Stimulated activated CD8-positive, alpha-beta memory T cell treated with anti-CD3 and anti-CD28 coated beads, Interleukin-12 subunit alpha, Interleukin-12 subunit beta, amount 100 ng/mL, for 24 hours (primary cell): ENCODE measurements around the gene FUOM.
A peak's percentile ranks its signal among the peaks of the same experiment; 100 is the strongest.
"Not testable (repeated sequence)": the region's sequence is repeated elsewhere in the genome, so short reads cannot be mapped to it uniquely, and the experiment has no call there.

ENCODE experiments used
- DNase-seq: peaks from one replicate; pipeline ENCODE4 v3.0.0-alpha.2; 2020; ENCODE audit errors: extremely low read depth

FUOM gene

GRCh38 chr10:133332936-133333699 is 24.7 kb downstream of the FUOM start:
- DNase-seq: no peak

DNA sequence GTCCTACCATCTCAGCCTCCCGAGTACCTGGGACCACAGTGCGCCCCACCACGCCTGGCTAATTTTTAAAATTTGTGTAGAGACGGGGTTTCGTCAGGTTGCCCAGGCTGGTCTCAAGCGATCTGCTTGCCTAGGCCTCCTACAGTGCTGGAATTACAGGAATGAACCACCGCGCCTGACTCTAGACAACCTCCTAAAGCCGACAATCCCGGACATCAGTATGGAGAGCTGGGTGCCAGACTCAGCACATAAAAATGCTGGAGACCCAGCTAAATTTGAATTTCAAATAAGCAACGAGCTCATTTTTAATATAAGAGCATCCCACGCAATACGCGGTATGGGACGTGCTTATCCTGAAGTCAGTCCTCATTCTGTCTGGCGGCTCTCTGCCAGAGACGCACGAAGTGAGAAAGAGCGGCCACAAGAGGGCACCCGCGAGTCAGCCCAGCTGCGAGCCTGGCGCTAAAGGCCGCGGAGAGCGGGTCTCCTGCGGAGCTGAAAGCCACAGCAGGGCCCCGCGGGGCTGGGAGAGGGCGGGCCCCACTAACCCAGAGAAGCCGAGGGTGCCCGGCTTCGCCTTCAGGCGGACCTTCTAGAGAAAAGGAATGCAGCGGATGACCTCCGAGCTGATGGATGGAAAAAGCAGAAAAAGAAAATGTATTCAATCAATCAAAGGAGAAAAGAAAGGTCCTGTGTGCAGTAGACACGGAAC is 28.2 kb downstream of the FUOM start:
- peak; percentile 60 for DNase-seq

- DNase-seq: no peak
Observed at GRCh38 chr10:133328358-133329343, 29.2 kb downstream of the FUOM start.

DNA sequence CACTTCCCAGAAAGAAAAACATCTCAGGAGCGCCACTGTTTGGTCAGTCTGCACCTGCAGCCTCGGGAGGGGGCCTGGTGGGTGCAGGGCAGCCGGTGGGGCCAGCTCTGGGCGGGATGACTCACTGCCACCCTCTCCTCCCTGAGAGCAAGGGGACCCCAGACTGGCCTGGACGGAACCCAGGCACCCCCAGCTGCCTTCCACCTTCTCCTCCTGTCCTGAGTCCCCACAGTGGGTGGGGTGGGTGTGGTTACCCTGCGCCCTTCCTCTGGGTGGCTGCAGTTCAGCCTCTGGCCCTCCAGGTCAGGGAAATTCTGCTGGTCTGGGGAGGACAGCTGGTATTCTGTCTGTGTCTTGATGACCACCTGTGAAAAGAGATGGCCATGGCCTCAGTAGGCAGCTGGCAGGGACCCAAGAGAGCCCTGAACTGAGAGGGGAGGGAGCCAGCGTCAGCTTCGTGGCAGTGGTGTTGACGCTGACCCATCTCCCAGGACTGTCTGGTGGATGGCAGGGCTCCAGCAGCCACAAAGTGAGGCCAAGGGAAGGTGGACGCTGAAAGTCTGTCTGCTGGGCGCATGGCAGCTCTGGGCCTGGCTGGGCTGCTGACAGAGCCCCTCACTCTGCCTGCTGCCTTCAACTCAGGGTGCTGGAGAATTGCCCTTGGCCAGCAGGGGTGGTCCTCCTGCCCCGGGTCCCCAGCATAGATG is 30.0 kb downstream of the FUOM start:
- DNase-seq: no peak

- no peak for DNase-seq
Observed at GRCh38 chr10:133326745-133327650, 30.8 kb downstream of the FUOM start.

DNA sequence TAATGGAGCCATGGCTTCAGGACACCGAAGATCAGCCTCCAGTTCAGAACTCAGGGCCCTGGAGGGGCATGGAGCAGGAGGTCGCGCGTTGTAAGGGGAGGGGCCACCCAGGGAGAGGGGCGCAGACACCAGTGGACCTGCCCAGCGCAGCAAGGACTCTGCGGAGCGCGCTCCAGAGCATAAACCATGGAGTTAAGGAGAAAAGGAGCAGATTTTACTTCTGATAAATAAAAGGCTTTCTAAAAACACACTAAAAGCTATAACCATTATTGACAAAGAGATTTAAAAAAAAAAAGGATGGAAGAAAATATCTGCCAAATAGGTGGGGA is 31.6 kb downstream of the FUOM start:
- DNase-seq: no peak

DNA sequence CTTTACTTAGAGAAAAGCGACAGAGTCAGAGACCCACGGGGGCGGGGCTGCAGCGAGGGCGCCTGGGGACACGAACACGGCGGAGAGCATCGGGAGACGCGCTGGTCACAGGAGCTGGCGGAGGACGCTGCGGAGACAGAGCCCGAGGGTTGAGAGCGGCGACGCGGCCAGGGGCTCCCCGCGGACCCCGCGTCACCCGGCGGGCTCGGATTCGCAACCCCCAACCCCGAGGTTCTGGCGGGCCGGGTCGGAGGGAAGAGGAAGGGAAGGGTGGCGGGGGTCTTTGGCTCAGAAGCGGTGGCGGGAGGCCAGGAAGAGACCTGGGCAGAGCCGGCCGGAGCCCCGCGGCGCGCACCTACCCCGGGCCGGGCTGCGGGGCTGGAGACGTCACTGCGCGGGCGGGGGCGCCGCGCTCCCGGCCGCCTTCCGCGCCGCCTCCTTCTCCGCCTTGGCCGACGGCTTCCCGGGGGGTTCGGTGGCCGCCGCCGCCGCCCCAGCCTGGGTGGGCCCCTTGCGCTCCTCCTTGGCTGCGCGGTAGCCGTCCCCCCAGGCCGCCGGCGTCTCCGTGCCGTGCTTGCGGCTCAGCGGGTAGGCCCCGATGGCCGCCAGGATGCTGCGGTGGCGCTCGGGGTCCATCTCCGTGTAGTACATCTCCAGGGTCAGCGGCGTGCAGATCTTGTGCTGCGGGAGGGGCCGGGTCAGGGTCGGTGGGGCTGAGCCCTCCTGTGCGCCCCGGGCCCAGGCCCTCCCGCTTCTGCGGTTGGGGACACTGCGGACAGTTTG is 32.2 kb downstream of the FUOM start:
- DNase-seq: no peak

DNA sequence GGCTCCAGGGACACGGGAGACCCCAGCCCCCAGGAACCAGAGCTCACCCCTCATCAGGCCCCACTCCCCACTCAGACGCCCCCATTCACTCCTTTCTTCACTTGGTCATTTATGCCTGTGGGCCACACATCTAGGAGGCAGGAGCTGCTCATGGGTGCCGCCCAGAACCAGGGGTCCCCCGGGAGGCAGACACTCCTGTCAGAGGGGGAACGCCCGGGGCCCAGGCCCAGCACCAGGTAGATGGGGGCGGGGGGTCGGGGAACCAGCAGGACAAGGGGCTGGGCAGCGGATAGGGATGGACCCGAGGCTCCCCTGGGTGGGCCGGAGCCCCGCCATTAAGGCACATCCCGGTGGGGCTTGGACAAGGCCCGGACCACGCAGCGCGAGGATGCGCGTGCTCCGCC is 33.0 kb downstream of the FUOM start:
- no peak for DNase-seq

DNA sequence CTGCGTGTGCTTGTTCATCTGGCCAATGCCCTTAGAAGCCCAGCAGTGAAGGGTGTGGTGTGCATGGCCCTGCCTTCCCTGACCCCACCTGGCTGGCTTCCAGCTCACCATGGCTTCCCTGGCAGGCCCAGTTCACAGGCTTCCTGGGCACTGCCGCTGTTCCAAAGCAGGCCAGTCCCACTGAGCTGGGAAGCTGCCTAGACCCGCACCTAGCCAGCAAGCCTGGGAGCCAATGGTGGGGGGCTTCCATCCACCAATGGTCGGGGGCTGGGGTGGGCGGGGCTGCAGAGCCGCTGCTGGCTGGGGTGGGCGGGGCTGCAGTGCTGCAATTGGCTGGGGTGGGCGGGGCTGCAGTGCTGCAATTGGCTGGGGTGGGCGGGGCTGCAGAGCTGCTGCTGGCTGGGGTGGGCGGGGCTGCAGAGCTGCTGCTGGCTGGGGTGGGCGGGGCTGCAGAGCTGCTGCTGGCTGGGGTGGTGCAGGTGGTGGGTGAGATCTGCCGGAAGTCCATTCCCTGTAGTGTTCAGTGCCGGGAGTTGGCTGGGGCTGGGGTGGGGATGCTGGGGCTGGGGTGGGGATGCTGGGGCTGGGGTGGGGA is 33.5 kb downstream of the FUOM start:
- DNase-seq: no peak

- DNase-seq: not testable (repeated sequence)
Observed at GRCh38 chr10:133322064-133322709, 35.6 kb downstream of the FUOM start.

DNA sequence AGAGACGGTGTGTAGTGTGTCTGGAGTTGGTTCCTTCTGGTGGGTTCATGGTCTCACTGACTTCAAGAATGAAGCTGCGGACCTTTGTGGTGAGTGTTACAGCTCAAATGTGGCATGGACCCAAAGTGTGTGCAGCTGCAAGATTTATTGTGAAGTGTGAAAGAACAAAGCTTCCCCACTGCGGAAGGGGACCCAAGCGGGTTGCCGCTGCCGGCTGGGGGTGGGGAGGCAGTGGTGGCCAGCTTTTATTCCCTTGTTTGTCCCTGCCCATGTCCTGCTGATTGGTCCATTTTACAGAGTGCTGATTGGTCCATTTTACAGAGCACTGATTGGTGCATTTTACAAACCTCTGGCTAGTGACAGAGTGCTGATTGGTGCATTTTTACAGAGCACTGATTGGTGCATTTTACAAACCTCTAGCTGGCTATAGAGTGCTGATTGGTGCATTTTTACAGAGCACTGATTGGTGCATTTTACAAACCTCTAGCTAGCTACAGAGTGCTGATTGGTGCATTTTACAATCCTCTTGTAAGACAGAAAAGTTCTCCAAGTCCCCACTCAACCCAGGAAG is 36.9 kb downstream of the FUOM start:
- DNase-seq: not testable (repeated sequence)

DNA sequence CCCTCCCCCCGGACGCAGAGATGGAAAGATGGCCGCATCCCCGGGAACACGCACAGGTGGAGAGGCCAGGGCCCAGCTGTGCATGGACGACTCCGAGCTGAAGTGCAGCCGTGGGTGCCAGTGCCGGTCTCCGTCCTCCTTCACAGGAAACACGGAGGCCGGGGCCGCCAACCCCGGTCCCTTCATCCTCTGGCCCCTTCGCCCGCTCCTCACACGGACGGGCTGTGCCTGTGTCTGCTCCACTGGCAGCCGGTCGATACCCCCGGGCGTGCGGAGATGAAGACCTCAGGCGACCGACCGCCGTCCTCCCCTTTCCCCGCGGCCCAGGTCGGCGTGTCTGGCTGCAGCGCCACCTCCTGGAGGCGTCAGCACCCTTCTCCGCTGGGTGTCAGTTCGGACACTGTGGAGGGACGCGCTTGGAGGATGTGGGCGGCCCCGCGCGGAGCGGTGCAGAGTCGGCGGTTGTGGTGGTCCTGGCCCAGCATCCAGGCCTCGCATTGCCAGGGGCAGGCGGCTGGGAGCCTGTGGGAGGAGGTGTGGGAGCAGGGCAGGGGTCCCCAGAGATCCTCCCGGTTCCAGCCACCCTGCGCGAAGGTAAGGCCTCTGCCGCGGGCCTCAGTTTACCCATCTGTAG is 39.2 kb downstream of the FUOM start:
- DNase-seq: no peak

DNA sequence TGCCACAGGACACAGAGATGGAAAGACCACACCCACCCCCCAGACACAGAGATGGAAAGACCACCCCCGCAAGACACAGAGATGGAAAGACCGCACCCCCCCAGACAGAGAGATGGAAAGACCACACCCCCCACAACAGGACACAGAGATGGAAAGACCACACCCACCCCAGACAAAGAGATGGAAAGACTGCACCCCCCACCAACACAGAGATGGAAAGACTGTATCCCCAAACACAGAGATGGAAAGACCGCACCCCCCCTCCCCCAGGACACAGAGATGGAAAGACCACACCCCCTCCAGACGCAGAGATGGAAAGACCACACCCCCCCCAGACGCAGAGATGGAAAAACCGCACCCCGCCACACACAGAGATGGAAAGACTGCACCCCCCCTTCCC is 41.1 kb downstream of the FUOM start:
- DNase-seq: no peak

DNA sequence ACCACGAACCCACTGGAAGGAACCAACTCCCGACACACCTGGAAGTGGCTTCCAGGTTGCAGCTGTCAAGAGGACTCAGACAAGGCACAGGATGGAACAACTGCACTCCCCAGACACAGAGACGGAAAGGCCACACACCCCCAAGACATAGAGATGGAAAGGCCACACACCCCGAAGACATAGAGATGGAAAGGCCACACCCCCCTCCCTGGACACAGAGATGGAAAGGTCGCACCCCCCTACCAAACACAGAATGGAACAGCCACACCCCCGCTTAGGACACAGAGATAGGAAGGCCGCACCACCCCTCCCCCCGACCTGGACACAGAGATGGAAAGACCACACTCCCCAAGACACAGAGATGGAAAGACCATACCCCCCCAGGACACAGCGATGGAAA is 41.6 kb downstream of the FUOM start:
- no peak for DNase-seq

GRCh38 chr10:133315847-133316246 is 42.0 kb downstream of the FUOM start:
- no peak for DNase-seq

DNA sequence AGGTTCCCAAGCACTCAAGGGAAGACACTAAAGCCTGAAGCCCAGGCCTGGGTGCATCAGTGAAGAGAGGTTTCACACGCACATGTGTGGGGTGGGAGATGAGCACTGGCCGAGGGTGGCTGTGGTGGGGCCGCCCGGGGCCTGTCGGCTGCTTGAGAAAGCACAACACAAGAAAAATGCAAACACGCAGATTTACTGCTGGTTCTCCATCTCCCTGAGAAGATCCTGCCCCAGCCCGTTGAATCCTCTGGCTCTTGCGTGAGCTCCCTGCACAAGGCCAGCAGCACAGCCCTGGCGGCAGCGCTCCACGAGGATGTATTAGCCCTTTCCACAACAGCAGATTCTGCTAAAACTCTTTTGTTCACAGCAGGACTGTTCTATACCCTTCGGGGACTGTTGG is 42.9 kb downstream of the FUOM start:
- DNase-seq: no peak

DNA sequence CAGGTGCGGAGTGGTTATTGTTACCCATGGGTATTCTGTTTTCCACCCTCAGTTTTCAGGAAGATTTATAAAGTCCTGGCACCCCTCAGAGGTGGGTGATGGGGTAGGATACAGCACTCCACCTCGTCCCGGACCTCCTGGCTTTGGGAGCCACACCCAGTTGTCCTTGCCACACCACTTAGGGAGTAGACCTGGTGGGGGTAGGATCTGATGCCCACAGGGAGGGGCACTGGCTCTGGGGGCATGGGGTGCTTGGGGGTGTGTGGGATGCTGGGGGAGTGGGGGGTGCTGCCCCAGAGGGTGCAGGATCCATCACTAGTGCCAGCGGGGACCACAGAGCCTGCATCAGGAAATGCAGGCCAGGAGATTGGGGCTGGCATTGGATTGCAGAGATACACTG is 44.6 kb downstream of the FUOM start:
- no peak for DNase-seq

- DNase-seq: no peak
Observed at GRCh38 chr10:133312769-133313145, 45.1 kb downstream of the FUOM start.
